ENCODE results near the gene GFOD1.
A peak's percentile ranks its signal among the peaks of the same experiment; 100 is the strongest.
"Not testable (repeated sequence)": the region's sequence is repeated elsewhere in the genome, so short reads cannot be mapped to it uniquely, and the experiment has no call there.

GFOD1 gene

DNA sequence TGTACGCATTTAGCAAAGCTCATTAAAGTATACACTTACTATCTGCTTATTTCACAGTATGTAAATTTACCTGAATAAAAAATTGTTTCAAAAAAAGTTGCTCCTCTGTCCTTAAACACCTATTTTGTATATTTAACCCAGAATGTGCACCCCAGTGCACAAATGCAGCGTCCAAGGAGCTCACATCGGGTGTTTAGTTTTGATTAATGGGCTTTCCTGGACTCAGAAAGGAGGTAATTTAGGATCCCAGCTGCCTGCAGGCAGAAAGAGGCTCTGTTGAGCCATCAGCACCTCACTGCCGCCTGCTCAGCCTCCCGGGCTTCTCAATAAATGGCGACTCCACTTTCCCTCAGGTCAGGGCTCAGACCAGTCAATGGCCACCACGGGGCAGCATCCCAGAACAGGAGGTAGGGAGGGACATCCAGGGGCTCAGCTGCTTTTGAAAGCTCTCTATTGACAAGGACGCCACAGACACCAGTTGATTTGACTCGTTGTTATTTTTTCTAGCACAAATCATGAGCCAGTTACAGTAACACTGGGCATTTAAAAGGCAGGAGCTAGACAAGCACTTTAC lies 88.9 kb downstream of the GFOD1 start:
- DNase-seq = no peak

- DNase-seq = no peak
Measured at GRCh38 chr6:13398069-13398381, 89.4 kb downstream of the GFOD1 start.

GRCh38 chr6:13397359-13398068 lies 89.9 kb downstream of the GFOD1 start:
- DNase-seq = no peak

DNA sequence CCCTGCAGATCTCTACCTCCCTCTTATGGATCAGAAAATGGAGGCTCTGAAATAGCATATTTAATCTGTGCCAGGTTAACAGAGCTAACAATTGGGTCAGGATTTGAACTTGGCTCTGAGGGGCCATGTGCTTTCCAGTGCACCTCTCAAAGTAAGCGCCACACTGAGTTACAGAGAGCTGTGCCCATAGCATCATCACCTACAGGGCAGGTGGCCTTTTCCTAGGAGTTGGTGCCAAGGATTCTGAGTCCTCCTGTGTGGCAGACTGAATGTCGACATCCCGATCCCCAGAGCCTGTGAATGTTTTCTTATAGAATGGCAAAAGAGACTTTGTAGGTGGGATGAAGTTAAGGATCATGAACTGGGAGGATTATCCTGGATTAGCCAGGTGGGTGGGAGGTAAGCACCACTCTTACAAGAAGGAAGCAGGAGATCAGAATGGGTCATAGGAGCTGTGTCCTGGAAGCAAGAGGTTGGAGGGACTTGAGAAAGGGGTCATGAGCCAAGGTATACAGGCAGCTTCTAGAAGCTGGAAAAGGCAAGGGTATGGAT lies 91.1 kb downstream of the GFOD1 start:
- no peak for DNase-seq

DNA sequence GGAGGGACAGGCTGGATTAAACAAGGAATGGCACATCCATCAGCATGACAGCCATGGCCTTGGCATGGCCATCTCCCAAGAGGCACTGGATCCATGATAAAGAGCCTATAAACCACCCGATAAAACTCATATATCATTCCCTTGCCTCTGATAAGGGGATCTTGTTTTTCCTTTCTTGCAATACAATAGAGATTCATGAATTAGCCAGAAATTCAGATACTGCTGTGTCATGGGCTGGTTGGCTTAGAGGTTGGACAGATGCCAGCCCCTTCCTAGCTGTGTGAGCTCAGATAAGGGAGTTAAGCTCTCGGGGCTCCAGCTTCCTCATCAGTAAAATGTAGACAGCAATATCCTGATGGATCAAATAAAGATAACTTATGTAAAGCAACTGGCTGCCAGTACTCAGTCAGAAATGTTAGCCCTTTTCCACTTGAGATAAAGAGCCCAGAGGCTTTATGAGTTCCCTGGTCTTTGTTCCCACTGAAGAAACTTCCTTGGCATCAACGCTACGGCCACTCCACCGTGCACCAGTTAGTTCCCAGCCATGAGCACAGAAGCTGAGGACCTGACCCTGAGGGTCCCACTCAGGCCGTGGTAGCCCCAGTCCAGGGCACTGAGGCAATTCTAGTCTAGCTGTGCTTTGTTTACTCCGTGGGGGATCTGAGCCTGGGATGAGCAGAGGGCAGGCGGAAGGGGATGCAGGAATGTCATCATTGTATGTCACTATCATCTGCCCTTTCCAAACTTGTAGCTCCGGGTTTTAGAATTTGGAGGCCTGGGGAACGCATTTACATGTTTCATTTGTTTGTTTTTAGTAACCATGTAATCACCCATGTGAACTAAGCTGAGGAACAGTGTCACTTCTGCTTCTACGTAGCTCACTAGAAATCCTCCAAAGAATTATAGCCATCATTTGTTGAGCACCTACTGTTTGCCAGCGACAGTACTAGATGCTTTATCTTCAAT lies 91.8 kb downstream of the GFOD1 start:
- DNase-seq = peak; percentile 24

DNA sequence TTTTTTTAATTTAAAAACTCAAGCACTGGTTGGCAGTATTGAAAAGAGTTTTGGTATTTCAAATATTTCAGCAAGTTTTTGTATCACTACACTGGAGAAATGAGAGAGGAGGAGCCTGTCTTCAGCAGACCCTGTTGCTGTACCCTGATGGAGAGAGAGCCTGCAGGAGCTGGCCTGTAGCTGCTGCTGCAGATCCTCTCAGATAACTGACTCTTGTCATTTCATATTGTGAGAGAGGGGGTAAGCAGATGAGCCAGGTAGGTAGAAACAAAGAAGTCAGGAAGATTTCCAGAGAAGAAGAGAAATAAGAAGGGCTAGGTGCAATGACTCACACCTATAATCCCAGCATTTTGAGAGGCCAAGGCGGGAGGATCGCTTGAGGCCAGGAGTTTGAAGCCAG lies 94.9 kb downstream of the GFOD1 start:
- no peak for DNase-seq

DNA sequence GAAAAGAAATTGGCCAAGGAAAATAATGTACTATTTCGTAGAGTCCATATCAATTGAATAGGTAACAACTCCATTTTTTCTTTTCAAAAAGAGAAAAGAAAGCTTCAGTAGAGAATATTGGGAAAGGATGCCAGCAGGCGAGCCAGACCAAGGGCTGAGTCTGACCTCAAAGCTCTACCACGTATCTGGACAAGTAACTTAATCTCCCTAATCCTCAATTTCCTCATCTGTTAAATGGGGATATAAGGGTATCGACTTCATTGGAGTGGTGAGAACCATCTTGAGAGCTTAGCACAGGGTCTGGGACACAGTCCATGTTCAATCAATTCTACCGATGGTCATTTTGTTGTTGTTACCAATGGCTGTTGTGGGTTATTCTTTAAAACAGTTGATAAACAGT lies 95.9 kb downstream of the GFOD1 start:
- no peak for DNase-seq

- DNase-seq = peak; percentile 36
Measured at GRCh38 chr6:13390658-13391057, 96.7 kb downstream of the GFOD1 start.

DNA sequence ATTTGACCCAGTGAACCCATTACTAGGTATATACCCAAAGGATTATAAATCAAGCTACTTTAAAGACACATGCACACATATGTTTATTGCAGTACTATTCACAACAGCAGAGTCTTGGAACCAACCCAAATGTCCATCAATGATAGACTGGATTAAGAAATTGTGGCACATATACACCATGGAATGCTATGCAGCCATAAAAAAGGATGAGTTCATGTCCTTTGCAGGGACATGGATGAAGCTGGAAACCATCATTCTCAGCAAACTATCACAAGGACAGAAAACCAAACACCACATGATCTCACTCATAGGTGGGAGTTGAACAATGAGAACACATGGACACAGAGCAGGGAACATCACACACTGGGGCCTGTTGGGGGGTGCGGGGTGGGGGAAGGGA lies 98.2 kb downstream of the GFOD1 start:
- DNase-seq = not testable (repeated sequence)

- DNase-seq = not testable (repeated sequence)
Measured at GRCh38 chr6:13388769-13389168, 98.6 kb downstream of the GFOD1 start.

GRCh38 chr6:13384966-13385365 lies 102.4 kb downstream of the GFOD1 start:
- DNase-seq = no peak

DNA sequence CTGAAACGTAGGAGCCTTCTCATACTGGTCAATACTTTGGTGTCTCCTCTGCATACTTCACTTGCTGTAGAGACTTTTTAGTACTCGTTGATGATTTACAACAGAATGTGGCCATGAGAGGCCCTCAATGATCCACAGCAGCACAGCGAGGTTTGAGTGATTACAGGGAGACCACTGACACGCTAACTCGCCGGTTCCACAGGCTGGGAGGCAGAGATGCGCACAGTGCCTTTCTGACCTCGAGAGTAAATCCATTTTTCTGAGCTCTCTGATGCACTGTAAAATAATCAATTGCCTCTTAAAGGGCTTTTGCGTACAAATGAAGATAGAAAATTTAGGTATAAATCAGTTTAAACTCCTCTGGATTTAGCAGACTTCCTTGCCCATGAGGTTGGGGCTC lies 102.9 kb downstream of the GFOD1 start:
- no peak for DNase-seq

DNA sequence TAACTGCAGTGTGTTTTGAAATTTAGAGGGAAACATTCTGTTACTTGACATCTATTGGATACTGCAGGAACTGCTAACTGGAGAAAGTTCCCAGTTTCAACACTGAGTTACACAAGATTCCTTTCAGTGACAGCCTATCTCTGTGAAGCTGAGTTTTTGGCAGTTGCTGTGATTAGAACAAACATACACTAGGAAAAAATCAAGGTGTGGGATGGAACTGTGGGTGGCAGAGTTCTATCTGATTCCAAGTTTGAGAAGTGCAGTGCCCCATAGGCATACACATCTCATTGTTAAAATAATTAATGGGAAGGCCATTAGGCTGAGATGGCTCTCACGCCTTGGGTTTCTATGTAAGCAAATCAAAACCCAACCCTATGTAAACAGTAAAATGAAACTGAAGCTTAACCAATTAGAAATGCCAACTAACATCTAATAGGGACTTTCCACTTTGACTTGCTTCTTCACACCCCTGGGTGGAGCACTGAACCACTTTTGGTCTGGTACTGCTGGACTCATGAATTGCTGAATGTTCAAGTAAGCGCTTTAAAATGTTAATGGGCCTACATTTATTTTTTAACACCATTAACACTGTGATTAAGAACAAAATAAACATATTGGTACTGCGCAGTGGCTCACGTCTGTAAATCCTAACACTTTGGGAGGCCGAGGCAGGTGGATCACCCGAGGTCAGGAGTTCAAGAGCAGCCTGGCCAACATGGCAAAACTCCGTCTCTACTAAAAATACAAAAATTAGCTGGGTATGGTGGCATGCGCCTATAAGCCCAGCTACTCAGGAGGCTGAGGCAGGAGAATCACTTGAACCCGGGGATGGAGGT lies 103.9 kb downstream of the GFOD1 start:
- DNase-seq = peak; percentile 79

- DNase-seq = no peak
Measured at GRCh38 chr6:13380761-13381160, 106.6 kb downstream of the GFOD1 start.

GRCh38 chr6:13378669-13379590 lies 108.5 kb downstream of the GFOD1 start:
- DNase-seq = no peak

DNA sequence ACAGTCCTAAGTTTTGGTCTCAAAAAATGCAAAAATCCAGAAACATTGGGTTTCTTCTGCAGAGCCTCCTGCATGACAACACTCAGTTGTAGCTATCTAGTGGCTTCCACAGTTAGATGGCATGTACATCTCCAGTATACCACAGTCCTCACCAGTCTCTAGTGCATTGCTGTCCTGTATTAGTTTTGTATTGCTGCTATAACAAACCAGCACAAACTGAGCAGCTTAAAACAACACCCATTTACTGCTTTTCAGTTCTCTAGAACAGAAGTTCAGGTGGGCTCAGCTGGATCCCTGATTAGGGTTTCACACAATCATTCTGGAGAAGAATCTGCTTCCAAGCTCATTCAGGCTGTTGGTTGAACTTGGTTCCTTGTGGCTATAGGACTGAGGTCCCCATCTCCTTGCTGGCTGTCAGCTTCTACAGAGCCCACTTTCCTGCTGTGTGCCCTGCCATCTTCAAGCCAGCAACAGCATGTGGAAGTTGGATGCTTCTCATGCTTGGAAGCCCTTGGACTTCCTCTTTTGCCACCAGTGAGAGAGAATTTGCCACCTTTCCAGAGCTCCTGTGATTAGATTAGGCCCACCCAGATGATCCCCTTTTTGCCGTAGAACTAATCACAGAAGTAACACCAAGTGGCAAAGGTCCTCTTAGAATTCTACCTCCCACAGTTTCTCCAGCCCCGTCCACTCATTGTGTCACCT lies 110.2 kb downstream of the GFOD1 start:
- no peak for DNase-seq

GRCh38 chr6:13375360-13375878 lies 112.0 kb downstream of the GFOD1 start:
- peak; percentile 42 for DNase-seq

DNA sequence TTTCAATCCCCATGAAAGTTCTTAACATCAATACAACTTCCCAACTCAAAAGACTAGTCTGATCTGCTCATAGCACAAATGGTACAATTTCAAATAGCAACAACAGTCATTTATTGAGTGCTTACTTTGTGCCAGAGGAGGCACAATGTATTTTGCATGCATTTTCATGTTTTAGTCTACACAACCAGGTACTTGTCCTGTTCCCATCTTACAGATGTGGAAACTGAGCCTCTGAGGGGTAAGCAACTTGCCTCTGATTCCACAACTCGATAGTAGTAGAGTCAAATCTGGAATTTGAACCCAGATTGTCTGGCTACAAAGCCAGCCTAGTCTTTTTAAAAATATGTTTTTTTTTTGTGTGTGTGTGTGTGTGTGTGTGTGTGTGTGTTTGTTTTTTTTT lies 113.5 kb downstream of the GFOD1 start:
- DNase-seq = no peak

- DNase-seq = no peak
Measured at GRCh38 chr6:13373488-13373886, 113.9 kb downstream of the GFOD1 start.

- no peak for DNase-seq
Measured at GRCh38 chr6:13372688-13373487, 114.5 kb downstream of the GFOD1 start.
